GM19468 (cell line): ENCODE data around the gene MAP4K4.
"Not testable (repeated sequence)": the region's sequence is repeated elsewhere in the genome, so short reads cannot be mapped to it uniquely, and the experiment has no call there.

Experiments
- ATAC-seq: cut with Tn5 transposase; IDR thresholded peaks from one replicate; pipeline ENCODE4 v1.9.1; 2021; ENCODE audit warnings: mild to moderate bottlenecking, moderate library complexity, moderate number of reproducible peaks; ENCODE audit not compliant: unreplicated experiment; ENCODE audit errors: extremely low read depth

Gene MAP4K4

DNA sequence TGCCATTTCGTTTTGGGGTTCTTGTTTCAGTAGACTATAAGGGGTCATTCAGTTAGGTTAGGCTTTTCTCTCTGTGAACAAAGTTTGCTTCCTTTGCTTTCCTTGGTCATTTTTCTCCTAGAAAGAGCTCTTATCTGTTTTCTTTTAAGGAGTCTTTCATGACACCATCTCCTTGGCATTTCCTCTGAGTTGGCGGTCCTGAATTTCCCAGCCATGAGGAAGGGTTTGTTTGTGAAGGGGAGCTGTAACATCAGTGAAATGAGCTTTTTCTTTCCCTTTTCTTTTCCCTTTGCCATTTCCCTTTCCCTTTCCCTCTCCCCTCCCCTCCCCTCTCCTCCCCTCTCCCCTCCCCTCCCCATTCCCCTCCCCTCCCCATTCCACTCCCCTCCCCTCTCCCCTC lies 61.7 kb downstream of the MAP4K4 start:
- ATAC-seq, result no peak

GRCh38 chr2:101762451-101763171 lies 65.1 kb downstream of the MAP4K4 start:
- no peak for ATAC-seq

DNA sequence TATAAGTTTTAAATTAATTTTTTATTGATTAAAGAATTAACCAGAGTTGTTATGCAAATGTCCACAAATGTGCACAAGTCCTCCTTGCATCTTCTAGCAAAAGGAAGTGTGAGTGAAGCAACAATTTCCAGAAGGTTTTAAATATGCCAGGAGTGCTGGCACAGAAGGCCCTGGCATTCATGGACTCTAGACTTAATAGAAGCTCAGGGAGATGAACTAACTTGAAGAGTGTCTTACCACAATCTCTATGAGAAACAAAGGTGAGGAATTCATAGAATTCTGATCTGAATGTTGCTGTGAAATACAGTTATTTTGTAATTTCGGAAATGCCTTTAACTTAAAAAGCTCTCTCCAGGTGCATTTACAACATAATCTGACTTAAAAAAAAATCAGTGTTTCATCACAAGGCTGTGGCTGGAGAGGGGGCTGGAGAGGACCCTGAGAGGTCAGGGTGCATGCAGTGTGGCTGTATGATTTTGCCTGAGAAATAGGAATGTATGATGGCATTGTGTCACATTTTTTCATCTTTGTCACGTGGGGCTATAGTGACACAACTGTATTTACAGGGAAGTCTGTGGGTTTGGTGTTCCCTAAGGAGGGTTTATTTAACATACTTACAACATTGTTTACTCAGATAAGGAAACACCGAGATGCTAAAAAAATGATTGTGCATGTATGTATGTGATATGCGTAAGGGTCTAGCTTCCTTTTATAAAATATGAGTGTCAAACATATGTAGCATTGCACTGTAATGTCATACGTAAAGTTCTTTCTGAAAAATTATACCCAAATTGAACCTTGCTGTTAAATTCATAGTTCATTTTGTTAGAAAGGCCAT lies 66.2 kb downstream of the MAP4K4 start:
- no peak for ATAC-seq

GRCh38 chr2:101766337-101766736 lies 68.8 kb downstream of the MAP4K4 start:
- no peak for ATAC-seq

- no peak for ATAC-seq
Measured at GRCh38 chr2:101766871-101767739, 69.6 kb downstream of the MAP4K4 start.

- no peak for ATAC-seq
Measured at GRCh38 chr2:101768556-101769220, 71.2 kb downstream of the MAP4K4 start.

DNA sequence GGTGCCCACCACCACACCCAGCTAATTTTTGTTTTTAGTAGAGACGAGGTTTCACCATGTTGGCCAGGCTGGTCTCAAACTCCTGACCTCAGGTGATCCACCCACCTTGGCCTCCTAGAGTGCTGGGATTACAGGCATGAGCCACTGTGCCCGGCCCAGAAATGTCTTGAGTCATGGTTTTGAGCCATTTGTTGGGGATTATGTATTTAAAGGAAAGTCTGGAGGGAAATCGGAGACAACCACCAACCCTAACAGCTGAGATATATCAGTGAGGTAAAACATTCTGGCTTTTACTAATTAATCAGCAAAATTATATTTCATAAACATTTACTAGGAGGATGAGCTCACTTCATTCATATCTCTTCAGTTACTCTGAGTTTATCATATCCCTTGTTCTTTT lies 72.2 kb downstream of the MAP4K4 start:
- not testable (repeated sequence) for ATAC-seq

- ATAC-seq, result peak; percentile 59
Measured at GRCh38 chr2:101770726-101771125, 73.2 kb downstream of the MAP4K4 start.

DNA sequence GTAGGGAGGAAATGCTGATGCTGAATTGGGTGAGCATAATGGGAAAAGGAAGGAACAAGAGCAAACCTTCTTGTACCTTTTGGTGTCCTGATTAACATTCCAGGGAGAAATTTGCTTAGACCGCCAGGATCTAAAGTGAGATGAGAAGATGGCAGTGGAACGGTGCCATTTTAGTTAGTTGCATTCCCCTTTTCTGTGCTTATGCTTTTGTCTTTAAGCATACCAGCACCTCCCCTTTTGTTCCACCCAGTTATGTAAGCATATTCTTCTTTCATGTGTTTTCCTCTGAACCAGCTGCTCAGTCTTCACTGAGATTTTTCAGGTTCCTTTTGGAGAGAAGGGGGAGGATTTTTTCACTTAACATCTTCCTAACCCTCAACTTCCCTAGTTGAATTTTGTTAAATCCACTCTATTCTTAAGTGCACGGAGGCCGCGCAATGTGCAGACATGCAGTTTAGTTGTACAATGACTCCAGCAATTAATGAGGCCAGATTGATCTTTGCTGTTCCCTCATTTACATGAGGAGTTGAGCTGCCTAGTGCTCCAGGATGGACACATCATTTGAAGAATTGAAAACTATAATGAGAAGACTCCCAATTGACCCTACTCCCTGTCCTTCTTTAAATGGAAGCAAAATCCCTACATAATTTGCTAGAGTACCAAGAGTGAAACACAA lies 73.9 kb downstream of the MAP4K4 start:
- no peak for ATAC-seq

DNA sequence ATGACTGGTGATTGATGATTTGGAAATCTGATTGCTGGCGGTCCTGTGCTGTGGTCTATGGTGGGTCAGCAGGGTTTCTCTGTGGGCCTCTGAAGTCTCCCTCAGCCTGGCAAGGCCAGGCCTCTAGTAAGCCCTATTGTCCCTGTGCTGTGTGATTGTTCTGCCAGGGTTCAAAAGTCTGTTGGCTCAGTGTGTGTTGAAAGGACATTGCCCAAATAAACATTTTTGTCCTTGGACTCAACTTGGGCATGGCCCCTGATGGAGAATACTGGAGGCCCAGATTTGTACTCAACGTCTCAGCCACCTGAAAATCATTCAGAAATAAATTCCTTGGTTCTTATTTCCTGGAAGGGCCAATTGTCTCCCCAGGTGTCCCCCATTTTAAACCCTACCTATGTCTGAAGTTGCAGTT lies 74.4 kb downstream of the MAP4K4 start:
- no peak for ATAC-seq

GRCh38 chr2:101773137-101773536 lies 75.6 kb downstream of the MAP4K4 start:
- no peak for ATAC-seq

- ATAC-seq, result not testable (repeated sequence)
Measured at GRCh38 chr2:101773961-101774360, 76.5 kb downstream of the MAP4K4 start.

DNA sequence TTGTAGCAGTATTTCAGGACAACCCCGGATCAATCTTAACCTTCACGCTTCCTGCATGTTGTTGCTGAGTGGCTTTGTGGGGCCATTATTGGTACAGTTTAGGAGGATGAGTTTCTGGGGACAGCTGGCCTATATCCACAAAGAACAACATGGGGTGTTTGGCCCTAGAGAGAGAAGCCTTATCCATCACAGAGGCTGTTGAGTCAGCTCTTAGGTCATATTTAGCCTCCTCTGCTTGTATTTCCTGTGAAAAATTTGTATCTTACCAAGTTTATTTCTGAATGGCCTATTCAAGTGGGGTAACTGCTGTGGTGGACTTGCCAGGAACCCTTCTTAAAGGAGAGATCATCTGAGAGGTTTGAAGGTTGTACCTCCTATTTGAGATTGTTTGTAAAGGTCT lies 77.6 kb downstream of the MAP4K4 start:
- ATAC-seq, result no peak

DNA sequence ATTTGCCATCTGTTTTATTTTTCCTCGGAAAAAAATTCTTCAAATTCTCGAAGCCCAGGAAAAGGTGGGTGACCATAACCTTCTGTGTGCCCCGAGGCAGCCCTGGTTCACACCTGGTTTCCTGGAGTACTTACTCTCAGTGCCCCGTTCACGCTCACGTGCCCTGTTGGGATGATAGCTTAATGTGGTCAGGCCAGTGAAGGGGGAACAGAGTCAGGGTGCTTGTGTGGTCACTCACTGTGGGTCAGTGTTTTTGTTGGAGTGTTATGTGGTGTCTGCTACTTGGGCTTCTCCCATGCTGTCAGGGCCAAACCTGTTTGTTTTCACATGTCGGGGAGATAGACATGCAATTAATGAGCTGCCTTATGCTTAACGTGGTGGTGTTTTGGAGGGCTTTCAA lies 78.1 kb downstream of the MAP4K4 start:
- ATAC-seq, result no peak

DNA sequence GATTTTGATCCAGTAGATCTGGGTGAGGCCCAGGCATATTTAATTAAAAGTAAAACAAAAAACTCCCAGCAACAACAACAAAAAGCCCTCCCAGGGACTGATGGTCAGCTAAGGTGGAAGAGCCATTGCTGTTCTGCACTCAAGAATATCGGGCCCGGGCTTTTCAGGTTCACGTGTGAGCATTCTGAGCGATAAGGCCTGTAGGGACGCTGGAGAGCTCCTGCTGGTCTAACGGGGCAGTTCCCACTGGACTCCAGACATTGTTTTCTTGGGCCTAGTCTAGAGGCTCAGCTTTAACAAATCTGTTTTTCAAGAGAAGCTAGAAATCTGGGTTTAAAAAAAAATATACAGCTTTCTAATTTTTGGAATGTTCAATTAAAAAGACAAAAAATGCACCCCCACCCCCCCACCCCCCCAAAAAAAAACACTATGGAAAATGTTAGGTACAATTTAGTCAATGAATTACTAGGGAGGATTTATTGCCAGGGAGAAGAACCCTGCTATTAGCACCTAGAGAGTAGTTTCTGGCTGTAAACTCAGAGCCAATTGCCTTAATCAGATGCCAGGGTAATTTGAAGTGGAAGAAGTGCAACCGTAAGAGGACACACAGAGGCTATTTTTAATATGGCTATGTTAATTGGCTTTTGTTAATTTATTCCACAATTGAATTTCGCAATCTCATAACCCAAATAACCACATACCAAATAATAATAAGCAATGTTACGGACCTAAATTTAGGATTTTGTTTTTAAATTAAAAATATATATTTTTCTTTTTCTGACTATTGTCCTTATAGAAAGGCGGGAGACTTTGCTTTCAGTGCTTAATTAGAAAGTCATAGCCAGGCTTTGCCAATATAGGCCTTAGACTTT lies 78.9 kb downstream of the MAP4K4 start:
- ATAC-seq, result no peak

GRCh38 chr2:101777337-101777736 lies 79.8 kb downstream of the MAP4K4 start:
- ATAC-seq, result no peak

- ATAC-seq, result no peak
Measured at GRCh38 chr2:101778102-101778501, 80.6 kb downstream of the MAP4K4 start.

- ATAC-seq, result no peak
Measured at GRCh38 chr2:101779190-101779589, 81.7 kb downstream of the MAP4K4 start.

- no peak for ATAC-seq
Measured at GRCh38 chr2:101779656-101780055, 82.1 kb downstream of the MAP4K4 start.
